Right renal pelvis (tissue), 4 donors: ENCODE measurements around the gene SCUBE1. TPM values are rescaled to one million over a fixed set of nuclear protein-coding genes. Genes with fewer than 3 reads are reported as not detected.
A peak's percentile ranks its signal among the peaks of the same experiment; 100 is the strongest.

ENCODE experiments used
- DNase-seq, 4 donors: peaks; one replicate each; pipeline ENCODE4 v3.0.0-alpha.2; 2013; ENCODE audit warnings: low read depth in 4 of 4, low spot score in 3 of 4, missing footprints in 1 of 4
- polyA plus RNA-seq, 4 donors: library from polyadenylated mRNA; unstranded; fragments of 120-200 nt; gene quantifications; one replicate each; pipeline ENCODE4 v1.2.1, GENCODE V29; 2013; ENCODE audit not compliant: insufficient read length in 4 of 4

Gene SCUBE1
- polyA plus RNA-seq, 4 donors = 5.7 to 8.7 (median 7.8) TPM

GRCh38 chr22:43242627-43243026 is 100.5 kb downstream of the SCUBE1 start:
- DNase-seq = no peak

- DNase-seq = no peak
Observed at GRCh38 chr22:43241699-43242386, 101.3 kb downstream of the SCUBE1 start.

GRCh38 chr22:43241138-43241597 is 102.0 kb downstream of the SCUBE1 start:
- DNase-seq = no peak

- no peak for DNase-seq
Observed at GRCh38 chr22:43240614-43241013, 102.6 kb downstream of the SCUBE1 start.

DNA sequence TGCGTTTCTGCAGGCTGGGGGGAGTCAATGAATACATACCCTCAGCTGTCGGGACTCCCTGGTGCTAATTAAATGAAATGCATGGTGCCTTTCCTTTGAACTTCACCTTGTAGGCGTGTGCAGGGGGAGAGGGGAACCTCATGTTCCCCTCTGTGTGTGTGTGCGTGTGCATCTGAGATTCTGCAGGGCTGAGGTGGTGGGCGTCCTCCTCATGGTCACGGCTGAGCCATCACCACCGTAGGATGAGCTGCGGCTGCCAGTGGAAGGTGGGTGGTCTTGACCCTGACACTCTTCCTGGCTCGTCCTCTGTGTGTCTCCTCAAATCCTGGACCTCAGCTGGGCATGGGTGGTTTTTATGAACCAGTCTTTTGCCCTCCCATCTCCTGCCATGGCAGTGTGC is 103.2 kb downstream of the SCUBE1 start:
- DNase-seq = no peak

DNA sequence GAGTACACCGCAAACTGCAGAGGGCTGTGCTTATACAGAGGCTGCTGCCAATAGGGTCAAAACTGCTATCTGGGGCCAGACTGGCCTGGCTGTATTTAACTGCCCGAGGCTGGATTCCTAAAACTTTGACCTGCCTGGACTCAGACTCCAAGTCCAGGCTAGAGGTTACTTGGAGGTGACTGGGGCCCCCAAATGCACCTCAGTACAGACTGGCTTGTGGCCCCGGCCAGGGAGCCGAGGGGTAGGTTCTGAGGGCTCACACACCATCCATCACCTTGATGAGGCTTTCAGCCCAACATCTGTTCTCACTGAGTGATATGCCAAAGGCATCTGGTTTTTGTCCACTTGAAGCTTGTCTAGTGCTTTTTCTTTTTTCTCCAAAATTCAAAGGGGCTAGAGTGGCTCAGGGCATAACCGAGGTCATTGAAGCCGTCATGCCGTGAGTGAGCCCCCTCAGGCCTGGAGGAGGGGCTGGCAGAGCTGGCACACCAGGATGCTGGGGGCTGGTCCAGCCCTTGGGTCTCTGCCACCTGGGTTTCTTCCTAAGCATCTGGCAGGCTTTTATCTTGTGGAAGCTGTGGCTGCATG is 103.9 kb downstream of the SCUBE1 start:
- no peak for DNase-seq

- DNase-seq = no peak
Observed at GRCh38 chr22:43238526-43239006, 104.6 kb downstream of the SCUBE1 start.

DNA sequence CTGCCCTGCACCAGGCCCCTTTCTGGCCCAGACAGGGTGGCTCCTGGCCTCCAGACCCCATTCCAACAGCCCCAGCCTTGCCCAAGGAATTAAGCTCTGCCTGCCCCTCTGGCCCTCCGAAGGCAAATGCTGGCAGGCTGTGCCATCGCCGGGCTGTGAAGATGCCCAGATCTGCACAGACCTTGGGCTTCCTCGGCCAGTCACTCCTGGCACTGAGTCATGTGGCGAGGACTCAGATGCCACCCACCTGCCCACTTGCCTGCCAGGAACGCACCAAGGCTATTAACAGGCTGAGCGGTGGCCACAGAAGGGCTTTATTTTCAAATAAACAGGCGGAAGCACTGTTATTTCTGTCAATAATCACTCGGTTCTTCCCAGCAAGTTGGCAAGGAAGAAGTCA is 105.9 kb downstream of the SCUBE1 start:
- DNase-seq = no peak

GRCh38 chr22:43236411-43237166 is 106.6 kb downstream of the SCUBE1 start:
- DNase-seq = no peak

- DNase-seq = no peak
Observed at GRCh38 chr22:43235445-43236409, 107.4 kb downstream of the SCUBE1 start.

- DNase-seq = no peak
Observed at GRCh38 chr22:43234264-43234988, 108.7 kb downstream of the SCUBE1 start.

- no peak for DNase-seq
Observed at GRCh38 chr22:43233529-43233928, 109.6 kb downstream of the SCUBE1 start.

GRCh38 chr22:43232445-43232844 is 110.7 kb downstream of the SCUBE1 start:
- no peak for DNase-seq

GRCh38 chr22:43231724-43232034 is 111.5 kb downstream of the SCUBE1 start:
- DNase-seq = no peak

- peak in 2 of 4 donors; percentile 37 to 45 for DNase-seq
Observed at GRCh38 chr22:43230971-43231723, 112.0 kb downstream of the SCUBE1 start.

DNA sequence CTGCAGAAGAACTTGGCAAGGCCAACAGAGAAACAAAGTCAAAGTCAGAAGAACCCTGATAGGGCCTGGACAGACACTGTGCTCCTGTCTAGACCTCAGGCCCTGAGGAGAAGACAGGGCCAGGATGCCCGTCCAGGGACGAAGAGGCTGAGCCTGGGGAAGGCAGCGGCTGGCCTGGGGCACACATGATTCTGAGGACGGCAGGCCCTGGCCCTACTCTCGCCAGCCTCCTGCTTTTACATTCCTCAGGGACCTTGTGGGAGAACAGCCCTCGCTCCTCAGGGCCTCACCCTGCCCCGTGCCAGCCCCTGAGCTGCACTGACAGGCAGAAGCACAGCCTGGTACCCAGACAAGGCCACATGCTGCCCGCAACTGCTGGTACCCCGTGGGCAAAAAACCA is 112.6 kb downstream of the SCUBE1 start:
- DNase-seq = no peak

GRCh38 chr22:43228863-43229262 is 114.3 kb downstream of the SCUBE1 start:
- no peak for DNase-seq

- no peak for DNase-seq
Observed at GRCh38 chr22:43228330-43228729, 114.8 kb downstream of the SCUBE1 start.

- DNase-seq = no peak
Observed at GRCh38 chr22:43227239-43227630, 115.9 kb downstream of the SCUBE1 start.
